Neural crest cell (in vitro differentiated cells): ENCODE measurements around the gene CELA3A. TPM values are rescaled to one million over a fixed set of nuclear protein-coding genes. Genes with fewer than 3 reads are reported as not detected.

Experiments
- DNase-seq: peaks from one replicate; pipeline ENCODE4 v3.0.0; 2021; ENCODE audit warnings: low read depth, mixed read lengths, low spot score
- H3K27ac Mint-ChIP-seq: one replicate; pipeline ENCODE4 v1.8.0; 2021; ENCODE audit warnings: mild to moderate bottlenecking, mixed read lengths; ENCODE audit not compliant: unreplicated experiment
- H3K27me3 Mint-ChIP-seq: 2 replicates; pipeline ENCODE4 v1.8.0; 2021; ENCODE audit warnings: low read depth, mild to moderate bottlenecking, mixed read lengths
- H3K36me3 Mint-ChIP-seq: 2 replicates; pipeline ENCODE4 v1.8.0; 2021; ENCODE audit warnings: low read depth, mild to moderate bottlenecking, mixed read lengths
- H3K4me1 Mint-ChIP-seq: 2 replicates; pipeline ENCODE4 v1.8.0; 2021; ENCODE audit warnings: mixed read lengths
- H3K4me3 Mint-ChIP-seq: one replicate; pipeline ENCODE4 v1.8.0; 2021; ENCODE audit warnings: mild to moderate bottlenecking, mixed read lengths
- H3K9me3 Mint-ChIP-seq: 2 replicates; pipeline ENCODE4 v1.8.0; 2021; ENCODE audit warnings: mixed read lengths
- total RNA-seq: library from RNA; stranded (reverse); gene quantifications from 2 replicates; pipeline ENCODE4 v1.2.1, GENCODE V29; 2021
- TF ChIP-seq, protein P1 (sequence below): fragments of 200-600 bp; sonication (generic); conservative IDR thresholded peaks from 2 replicates; pipeline ENCODE4 v1.5.0; 2021; ENCODE audit warnings: antibody characterized with exemption, mild to moderate bottlenecking

The CELA3A gene
- total RNA-seq, 1 donor from 2014 or later, result not detected

DNA sequence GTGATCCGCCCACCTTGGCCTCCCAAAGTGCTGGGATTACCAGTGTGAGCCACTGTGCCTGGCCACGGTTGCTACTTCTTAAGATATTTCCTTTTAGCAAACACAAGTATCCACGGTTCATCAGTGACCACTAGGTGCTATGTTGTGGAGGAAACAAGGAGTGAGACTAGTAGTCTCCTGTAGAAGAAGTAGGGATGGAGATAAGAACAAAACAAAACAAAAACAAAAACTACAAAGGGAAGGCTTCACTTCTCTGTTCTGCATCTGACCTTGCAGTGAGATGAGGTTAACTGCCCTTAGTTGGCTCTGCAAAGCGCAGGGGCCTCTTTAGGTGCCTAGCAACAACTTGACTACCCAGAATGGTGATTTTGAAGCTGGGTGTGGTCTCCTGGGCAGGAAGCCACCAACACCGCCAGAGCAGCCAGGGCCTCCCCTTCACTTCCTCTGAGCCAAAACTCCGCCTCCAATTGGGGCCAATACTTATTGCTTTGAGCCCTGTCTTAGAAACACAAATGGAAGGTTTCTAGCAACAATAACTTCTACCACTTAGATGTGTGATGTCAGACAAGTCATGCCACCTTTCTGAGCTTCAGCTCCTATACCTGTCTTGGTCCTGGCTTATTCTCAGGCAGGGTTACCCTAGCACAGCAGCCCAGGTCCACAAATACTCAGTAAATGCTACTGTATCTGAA, 38.3 kb downstream of the CELA3A start:
- no peaks in the 10 kb centered on the region for H3K27me3 Mint-ChIP-seq
- H3K9me3 Mint-ChIP-seq, result no peaks in the 10 kb centered on the region
- H3K4me3 Mint-ChIP-seq, result no peak overlapping the region
- DNase-seq, result no peak
- H3K27ac Mint-ChIP-seq, result peak overlapping the region; percentile 62
- H3K36me3 Mint-ChIP-seq, result no peaks in the 10 kb centered on the region
- TF ChIP-seq, protein P1, sequence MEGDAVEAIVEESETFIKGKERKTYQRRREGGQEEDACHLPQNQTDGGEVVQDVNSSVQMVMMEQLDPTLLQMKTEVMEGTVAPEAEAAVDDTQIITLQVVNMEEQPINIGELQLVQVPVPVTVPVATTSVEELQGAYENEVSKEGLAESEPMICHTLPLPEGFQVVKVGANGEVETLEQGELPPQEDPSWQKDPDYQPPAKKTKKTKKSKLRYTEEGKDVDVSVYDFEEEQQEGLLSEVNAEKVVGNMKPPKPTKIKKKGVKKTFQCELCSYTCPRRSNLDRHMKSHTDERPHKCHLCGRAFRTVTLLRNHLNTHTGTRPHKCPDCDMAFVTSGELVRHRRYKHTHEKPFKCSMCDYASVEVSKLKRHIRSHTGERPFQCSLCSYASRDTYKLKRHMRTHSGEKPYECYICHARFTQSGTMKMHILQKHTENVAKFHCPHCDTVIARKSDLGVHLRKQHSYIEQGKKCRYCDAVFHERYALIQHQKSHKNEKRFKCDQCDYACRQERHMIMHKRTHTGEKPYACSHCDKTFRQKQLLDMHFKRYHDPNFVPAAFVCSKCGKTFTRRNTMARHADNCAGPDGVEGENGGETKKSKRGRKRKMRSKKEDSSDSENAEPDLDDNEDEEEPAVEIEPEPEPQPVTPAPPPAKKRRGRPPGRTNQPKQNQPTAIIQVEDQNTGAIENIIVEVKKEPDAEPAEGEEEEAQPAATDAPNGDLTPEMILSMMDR, result peak; percentile 36
- peaks cover 25% of the 10 kb centered on the region for H3K4me1 Mint-ChIP-seq

DNA sequence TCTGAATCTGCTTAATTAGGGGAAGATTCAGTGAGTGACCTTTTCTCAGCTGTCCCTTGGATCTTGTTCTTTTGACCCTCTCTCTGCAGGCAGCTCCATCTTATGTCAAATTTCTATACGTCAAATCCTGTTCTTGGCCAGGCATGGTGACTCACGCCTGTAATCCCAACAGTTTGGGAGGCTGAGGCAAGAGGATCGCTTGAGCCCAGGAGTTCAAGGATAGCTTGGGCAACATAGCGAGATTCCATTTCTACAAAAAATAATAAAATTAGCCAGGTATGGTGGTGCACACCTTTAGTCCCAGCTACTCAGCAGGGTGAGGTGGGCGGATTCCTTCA, 38.8 kb downstream of the CELA3A start:
- no peaks in the 10 kb centered on the region for H3K27me3 Mint-ChIP-seq
- H3K27ac Mint-ChIP-seq, result peak overlapping the region; percentile 62
- no peak for DNase-seq
- no peaks in the 10 kb centered on the region for H3K9me3 Mint-ChIP-seq
- TF ChIP-seq, protein P1, result no peak
- H3K4me1 Mint-ChIP-seq, result peaks cover 25% of the 10 kb centered on the region
- no peak overlapping the region for H3K4me3 Mint-ChIP-seq
- H3K36me3 Mint-ChIP-seq, result no peaks in the 10 kb centered on the region

DNA sequence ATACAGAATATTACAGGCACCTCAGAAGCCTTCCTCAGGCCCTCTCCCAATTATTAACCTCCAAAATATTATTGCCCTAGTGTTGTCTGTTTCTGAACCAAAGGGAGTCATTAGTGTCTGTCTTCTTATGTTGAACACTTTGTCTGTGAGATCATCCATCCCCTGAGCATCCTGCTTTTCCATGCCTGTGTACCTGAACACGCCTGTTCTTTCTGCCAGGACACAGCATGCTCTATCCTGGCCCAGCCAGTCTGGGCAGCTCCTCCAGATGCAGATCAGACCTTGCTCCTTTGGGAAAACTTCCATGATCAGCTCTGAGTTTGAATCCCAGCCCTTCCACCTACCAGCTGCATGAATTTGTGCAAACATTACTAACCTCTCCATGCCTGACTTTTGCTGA, 40.0 kb downstream of the CELA3A start:
- H3K36me3 Mint-ChIP-seq, result no peaks in the 10 kb centered on the region
- DNase-seq, result no peak
- TF ChIP-seq, protein P1, result no peak
- peaks cover 25% of the 10 kb centered on the region for H3K4me1 Mint-ChIP-seq
- no peaks in the 10 kb centered on the region for H3K27me3 Mint-ChIP-seq
- no peaks in the 10 kb centered on the region for H3K9me3 Mint-ChIP-seq
- H3K27ac Mint-ChIP-seq, result no peak overlapping the region
- H3K4me3 Mint-ChIP-seq, result no peak overlapping the region

DNA sequence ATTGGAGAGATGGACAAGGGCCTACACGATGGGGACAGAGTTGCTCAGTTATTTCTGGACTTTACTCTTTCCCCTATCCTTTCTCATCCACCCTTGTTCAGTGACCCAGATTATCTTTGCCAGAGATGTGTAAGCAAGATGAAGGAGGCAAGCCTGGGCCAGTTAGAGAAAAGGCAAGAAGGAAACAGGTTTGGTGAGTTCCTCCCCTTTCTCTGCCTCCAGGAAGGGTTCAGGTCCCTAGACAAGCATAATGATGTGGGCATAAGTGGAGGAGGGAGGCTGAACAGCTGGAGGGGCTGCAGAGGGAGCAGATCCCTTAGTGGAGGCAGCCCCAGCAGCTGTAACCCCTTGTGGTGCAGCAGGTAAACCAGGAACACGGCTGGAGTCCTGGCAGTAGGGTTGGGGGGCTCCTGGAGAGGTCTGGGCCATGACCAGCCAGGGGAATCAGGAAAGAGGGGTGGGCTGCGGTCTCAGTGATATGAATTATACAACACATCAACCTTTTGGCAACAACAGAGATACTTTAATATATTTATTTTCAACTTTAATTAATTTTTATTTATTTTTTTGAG, 41.8 kb downstream of the CELA3A start:
- H3K9me3 Mint-ChIP-seq, result no peaks in the 10 kb centered on the region
- H3K36me3 Mint-ChIP-seq, result no peaks in the 10 kb centered on the region
- H3K27me3 Mint-ChIP-seq, result peaks cover 3% of the 10 kb centered on the region
- peak overlapping the region; percentile 3 for H3K27ac Mint-ChIP-seq
- H3K4me3 Mint-ChIP-seq, result no peak overlapping the region
- peaks cover 16% of the 10 kb centered on the region for H3K4me1 Mint-ChIP-seq
- TF ChIP-seq, protein P1, result no peak
- no peak for DNase-seq

DNA sequence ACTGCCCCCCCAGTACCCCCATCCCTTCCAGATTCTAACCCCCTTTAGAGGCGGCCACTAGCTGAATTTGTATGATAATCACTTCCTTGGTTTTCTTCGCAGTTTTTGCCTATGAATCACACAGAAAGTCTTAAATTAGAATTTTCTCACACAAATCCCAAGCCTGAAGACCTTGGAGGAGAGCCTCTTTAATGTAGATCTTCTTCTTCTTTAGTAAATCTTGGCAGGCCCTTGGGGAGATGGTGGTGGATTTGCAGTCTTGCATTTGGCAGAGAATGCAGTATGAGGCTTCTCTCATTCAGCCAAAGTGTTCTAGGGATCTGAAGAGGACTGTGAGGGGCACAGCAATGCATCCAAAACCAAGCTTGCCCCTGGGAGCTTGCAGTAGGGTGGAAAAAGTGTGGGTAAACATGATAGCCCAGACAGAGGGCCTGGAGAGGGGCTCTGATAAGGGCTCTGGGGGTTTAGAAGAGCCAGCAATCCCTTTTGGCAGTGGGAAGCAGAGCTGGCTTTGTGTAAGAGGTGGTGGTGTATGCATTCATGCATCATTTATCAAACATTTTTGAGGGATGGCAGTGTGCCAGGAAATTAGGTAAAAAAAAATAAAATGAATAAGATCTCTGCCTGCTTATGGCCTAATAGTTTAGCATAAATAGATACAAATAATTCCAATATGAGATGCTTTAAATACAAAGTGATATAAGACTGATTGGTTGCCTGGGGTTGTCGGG, 43.4 kb downstream of the CELA3A start:
- no peak overlapping the region for H3K4me3 Mint-ChIP-seq
- no peak for DNase-seq
- TF ChIP-seq, protein P1, result no peak
- peaks cover 3% of the 10 kb centered on the region for H3K27me3 Mint-ChIP-seq
- no peaks in the 10 kb centered on the region for H3K9me3 Mint-ChIP-seq
- H3K36me3 Mint-ChIP-seq, result no peaks in the 10 kb centered on the region
- peaks cover 6% of the 10 kb centered on the region for H3K4me1 Mint-ChIP-seq
- H3K27ac Mint-ChIP-seq, result no peak overlapping the region
